HepG2 (cell line): ENCODE results near the gene MRPL20. TPM values are rescaled to one million over a fixed set of nuclear protein-coding genes. Genes with fewer than 3 reads are reported as not detected.
A peak's percentile ranks its signal among the peaks of the same experiment; 100 is the strongest.

Experiments
- AHR ChIP-seq: IDR thresholded peaks from 2 replicates; pipeline ENCODE4 v1.6.1; 2018; ENCODE audit warnings: missing genetic modification reagents, missing compliant biosample characterization
- ARID2 ChIP-seq: sonication (generic); formaldehyde crosslinking; IDR thresholded peaks from 2 replicates; pipeline ENCODE4 v1.8.1; 2022; ENCODE audit warnings: mild to moderate bottlenecking, missing genetic modification reagents, borderline replicate concordance
- CCAR2 ChIP-seq: fragments of 200-400 bp; formaldehyde crosslinking; optimal IDR thresholded peaks from 2 replicates; pipeline ENCODE3; 2018; ENCODE audit warnings: low read depth, mild to moderate bottlenecking, low read length, moderate library complexity
- HES4 ChIP-seq: sonication (generic); formaldehyde crosslinking; IDR thresholded peaks from 2 replicates; pipeline ENCODE4 v1.9.0; 2021; ENCODE audit warnings: mild to moderate bottlenecking, missing genetic modification reagents, borderline replicate concordance
- NRL ChIP-seq: sonication (generic); formaldehyde crosslinking; IDR thresholded peaks from 2 replicates; pipeline ENCODE4 v1.5.0; 2020; ENCODE audit warnings: missing genetic modification reagents, mild to moderate bottlenecking, moderate library complexity, borderline replicate concordance
- POLR2AphosphoS2 ChIP-seq: IDR thresholded peaks from 2 replicates; pipeline ENCODE4 v1.6.1; 2011; ENCODE audit warnings: low read depth, low read length, improper control_type of control experiment
- SALL2 ChIP-seq: sonication (generic); formaldehyde crosslinking; IDR thresholded peaks from 2 replicates; pipeline ENCODE4 v1.8.1; 2023; ENCODE audit warnings: mild to moderate bottlenecking, missing genetic modification reagents, inconsistent platforms
- TCF7 ChIP-seq: sonication (generic); IDR thresholded peaks from 2 replicates; pipeline ENCODE4 v1.6.1; 2016; ENCODE audit warnings: antibody characterized with exemption, low read depth
- ZEB1 ChIP-seq: IDR thresholded peaks from 2 replicates; pipeline ENCODE4 v1.6.1; 2012; ENCODE audit warnings: mild to moderate bottlenecking, low read depth, inconsistent platforms; ENCODE audit not compliant: insufficient replicate concordance
- ZNF260 ChIP-seq: sonication (generic); formaldehyde crosslinking; IDR thresholded peaks from 2 replicates; pipeline ENCODE4 v1.4.0; 2020; ENCODE audit warnings: missing genetic modification reagents, low read depth, mild to moderate bottlenecking, borderline replicate concordance
- ZNF562 ChIP-seq: sonication (generic); formaldehyde crosslinking; IDR thresholded peaks from 2 replicates; pipeline ENCODE4 v1.8.0; 2022; ENCODE audit warnings: missing genetic modification reagents, borderline replicate concordance
- ZNF619 ChIP-seq: sonication (generic); formaldehyde crosslinking; IDR thresholded peaks from 2 replicates; pipeline ENCODE4 v1.4.0; 2020; ENCODE audit warnings: mild to moderate bottlenecking, missing genetic modification reagents
- ZNF670 ChIP-seq: sonication (generic); formaldehyde crosslinking; IDR thresholded peaks from 2 replicates; pipeline ENCODE4 v1.8.0; 2022; ENCODE audit warnings: mild to moderate bottlenecking, missing genetic modification reagents, borderline replicate concordance
- ZNF7 ChIP-seq: IDR thresholded peaks from 2 replicates; pipeline ENCODE4 v1.6.1; 2016; ENCODE audit warnings: missing biosample characterization, missing genetic modification reagents
- polyA plus RNA-seq, 8 experiments: library from polyadenylated mRNA; depleted of rRNA in 3 of 8; stranded (reverse) in 7 of 8; unstranded in 1 of 8; fragments of >200 nt; fragmentation: Illumina TruSeq in 4 of 8; extraction: Trizol in 4 of 8; gene quantifications; 2 replicates each; pipeline versions ENCODE4 v1.2.1 to v1.2.3, GENCODE V29; 2011 to 2016; ENCODE audit warnings: low read depth in 4 of 8, missing spikeins in 1 of 8, mixed read lengths in 1 of 8; ENCODE audit not compliant: insufficient read depth in 1 of 8
- total RNA-seq, 5 experiments: library from RNA; depleted of rRNA; stranded (reverse); fragments of >200 nt; fragmentation: Illumina TruSeq; extraction: Trizol; gene quantifications; 2 replicates each; pipeline ENCODE4 v1.2.3, GENCODE V29; 2016; ENCODE audit warnings: low read depth in 1 of 5
- TF ChIP-seq, protein P1 (sequence below): sonication (generic); formaldehyde crosslinking; IDR thresholded peaks from 2 replicates; pipeline ENCODE4 v1.5.0; 2020; ENCODE audit warnings: missing genetic modification reagents
- TF ChIP-seq, protein P2 (sequence below): sonication (generic); formaldehyde crosslinking; IDR thresholded peaks from 2 replicates; pipeline ENCODE4 v1.8.0; 2022; ENCODE audit warnings: mild to moderate bottlenecking, missing genetic modification reagents, moderate library complexity
- TF ChIP-seq, protein P3 (sequence below): sonication (generic); formaldehyde crosslinking; IDR thresholded peaks from 2 replicates; pipeline ENCODE4 v1.4.0; 2020; ENCODE audit warnings: missing genetic modification reagents
- TF ChIP-seq, protein P4 (sequence below): sonication (generic); formaldehyde crosslinking; IDR thresholded peaks from 2 replicates; pipeline ENCODE4 v1.8.1; 2023; ENCODE audit warnings: mild to moderate bottlenecking, missing genetic modification reagents, borderline replicate concordance
- TF ChIP-seq, protein P5 (sequence below): sonication (generic); formaldehyde crosslinking; IDR thresholded peaks from 2 replicates; pipeline ENCODE4 v1.4.0; 2020; ENCODE audit warnings: mild to moderate bottlenecking, low read depth, missing genetic modification reagents

Gene MRPL20
- total and polyA plus RNA-seq, 2 of the 13 experiments (the other 11 are each of a cell fraction or from before 2014, with no cell fraction given) = 59.2 to 127 TPM

DNA sequence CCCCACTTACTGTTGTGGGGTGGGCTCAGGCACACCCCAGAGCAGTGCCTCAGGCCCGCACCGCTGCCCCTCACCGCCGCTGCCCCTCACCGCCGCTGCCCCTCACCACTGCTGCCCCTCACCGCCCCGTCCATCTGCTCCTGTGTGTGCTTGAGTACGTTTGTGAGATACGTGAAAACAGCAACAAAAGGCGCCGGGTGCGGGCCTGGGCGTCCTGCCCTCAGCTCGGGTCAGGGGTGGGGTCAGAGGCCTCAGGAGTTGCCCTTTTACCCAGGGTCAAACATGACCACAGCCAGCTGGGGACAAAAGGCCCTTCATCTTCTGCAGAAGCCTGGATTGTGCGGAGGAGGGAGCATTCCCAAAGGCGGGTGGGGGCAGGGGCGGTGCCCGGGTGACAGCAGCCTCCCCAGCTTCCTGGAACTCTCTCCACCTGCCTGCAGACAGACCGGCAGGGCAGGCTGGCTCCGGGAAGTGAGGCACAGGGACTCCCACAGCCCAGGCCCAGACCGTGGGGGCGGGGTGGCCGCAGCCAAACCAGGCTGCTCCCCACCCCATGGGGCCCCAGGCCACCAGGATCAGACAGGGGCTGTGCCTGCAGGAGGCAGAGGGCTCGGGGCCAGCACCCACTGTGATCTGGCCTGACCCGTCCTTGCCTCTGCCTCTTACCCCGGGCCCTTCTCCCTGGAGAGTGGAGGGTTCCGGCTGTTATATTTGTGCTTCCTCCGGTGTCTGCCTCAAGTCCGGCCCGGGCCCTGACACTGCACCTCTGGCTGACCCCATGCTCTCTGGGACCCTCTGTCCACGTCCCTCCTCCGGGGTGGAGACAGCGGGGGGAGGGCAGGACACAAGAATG, 26.1 kb upstream of the MRPL20 start (continued):
- TF ChIP-seq TCF7 = peak; percentile 60
- peak; percentile 77; the same call in 1 of the 2 replicates for TF ChIP-seq HES4 (CRISPR knock-in tag)
- no peak for TF ChIP-seq ZNF562 (CRISPR knock-in tag)
- no peak for TF ChIP-seq POLR2AphosphoS2
- TF ChIP-seq, protein P1, sequence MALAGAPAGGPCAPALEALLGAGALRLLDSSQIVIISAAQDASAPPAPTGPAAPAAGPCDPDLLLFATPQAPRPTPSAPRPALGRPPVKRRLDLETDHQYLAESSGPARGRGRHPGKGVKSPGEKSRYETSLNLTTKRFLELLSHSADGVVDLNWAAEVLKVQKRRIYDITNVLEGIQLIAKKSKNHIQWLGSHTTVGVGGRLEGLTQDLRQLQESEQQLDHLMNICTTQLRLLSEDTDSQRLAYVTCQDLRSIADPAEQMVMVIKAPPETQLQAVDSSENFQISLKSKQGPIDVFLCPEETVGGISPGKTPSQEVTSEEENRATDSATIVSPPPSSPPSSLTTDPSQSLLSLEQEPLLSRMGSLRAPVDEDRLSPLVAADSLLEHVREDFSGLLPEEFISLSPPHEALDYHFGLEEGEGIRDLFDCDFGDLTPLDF (CRISPR knock-in tag) = no peak
- TF ChIP-seq, protein P2, sequence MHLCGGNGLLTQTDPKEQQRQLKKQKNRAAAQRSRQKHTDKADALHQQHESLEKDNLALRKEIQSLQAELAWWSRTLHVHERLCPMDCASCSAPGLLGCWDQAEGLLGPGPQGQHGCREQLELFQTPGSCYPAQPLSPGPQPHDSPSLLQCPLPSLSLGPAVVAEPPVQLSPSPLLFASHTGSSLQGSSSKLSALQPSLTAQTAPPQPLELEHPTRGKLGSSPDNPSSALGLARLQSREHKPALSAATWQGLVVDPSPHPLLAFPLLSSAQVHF = no peak
- no peak; the same call in 1 of the 2 replicates for TF ChIP-seq ZNF619 (CRISPR knock-in tag)
- TF ChIP-seq CCAR2 = peak; percentile 86
- TF ChIP-seq, protein P3, sequence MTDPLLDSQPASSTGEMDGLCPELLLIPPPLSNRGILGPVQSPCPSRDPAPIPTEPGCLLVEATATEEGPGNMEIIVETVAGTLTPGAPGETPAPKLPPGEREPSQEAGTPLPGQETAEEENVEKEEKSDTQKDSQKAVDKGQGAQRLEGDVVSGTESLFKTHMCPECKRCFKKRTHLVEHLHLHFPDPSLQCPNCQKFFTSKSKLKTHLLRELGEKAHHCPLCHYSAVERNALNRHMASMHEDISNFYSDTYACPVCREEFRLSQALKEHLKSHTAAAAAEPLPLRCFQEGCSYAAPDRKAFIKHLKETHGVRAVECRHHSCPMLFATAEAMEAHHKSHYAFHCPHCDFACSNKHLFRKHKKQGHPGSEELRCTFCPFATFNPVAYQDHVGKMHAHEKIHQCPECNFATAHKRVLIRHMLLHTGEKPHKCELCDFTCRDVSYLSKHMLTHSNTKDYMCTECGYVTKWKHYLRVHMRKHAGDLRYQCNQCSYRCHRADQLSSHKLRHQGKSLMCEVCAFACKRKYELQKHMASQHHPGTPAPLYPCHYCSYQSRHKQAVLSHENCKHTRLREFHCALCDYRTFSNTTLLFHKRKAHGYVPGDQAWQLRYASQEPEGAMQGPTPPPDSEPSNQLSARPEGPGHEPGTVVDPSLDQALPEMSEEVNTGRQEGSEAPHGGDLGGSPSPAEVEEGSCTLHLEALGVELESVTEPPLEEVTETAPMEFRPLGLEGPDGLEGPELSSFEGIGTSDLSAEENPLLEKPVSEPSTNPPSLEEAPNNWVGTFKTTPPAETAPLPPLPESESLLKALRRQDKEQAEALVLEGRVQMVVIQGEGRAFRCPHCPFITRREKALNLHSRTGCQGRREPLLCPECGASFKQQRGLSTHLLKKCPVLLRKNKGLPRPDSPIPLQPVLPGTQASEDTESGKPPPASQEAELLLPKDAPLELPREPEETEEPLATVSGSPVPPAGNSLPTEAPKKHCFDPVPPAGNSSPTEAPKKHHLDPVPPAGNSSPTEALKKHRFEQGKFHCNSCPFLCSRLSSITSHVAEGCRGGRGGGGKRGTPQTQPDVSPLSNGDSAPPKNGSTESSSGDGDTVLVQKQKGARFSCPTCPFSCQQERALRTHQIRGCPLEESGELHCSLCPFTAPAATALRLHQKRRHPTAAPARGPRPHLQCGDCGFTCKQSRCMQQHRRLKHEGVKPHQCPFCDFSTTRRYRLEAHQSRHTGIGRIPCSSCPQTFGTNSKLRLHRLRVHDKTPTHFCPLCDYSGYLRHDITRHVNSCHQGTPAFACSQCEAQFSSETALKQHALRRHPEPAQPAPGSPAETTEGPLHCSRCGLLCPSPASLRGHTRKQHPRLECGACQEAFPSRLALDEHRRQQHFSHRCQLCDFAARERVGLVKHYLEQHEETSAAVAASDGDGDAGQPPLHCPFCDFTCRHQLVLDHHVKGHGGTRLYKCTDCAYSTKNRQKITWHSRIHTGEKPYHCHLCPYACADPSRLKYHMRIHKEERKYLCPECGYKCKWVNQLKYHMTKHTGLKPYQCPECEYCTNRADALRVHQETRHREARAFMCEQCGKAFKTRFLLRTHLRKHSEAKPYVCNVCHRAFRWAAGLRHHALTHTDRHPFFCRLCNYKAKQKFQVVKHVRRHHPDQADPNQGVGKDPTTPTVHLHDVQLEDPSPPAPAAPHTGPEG (CRISPR knock-in tag) = no peak
- TF ChIP-seq NRL (CRISPR knock-in tag) = peak; percentile 23; the same call in 1 of the 2 replicates
- TF ChIP-seq ZNF7 = no peak
- TF ChIP-seq ZNF260 (CRISPR knock-in tag) = no peak
- no peak for TF ChIP-seq ZEB1
- TF ChIP-seq AHR = peak; percentile 78; the same call in 1 of the 2 replicates
- TF ChIP-seq ARID2 (CRISPR knock-in tag) = peak; percentile 49; the same call in 1 of the 2 replicates
- TF ChIP-seq ZNF670 (CRISPR knock-in tag) = no peak
- TF ChIP-seq, protein P4, sequence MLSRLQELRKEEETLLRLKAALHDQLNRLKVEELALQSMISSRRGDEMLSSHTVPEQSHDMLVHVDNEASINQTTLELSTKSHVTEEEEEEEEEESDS (CRISPR knock-in tag) = no peak
- TF ChIP-seq, protein P5, sequence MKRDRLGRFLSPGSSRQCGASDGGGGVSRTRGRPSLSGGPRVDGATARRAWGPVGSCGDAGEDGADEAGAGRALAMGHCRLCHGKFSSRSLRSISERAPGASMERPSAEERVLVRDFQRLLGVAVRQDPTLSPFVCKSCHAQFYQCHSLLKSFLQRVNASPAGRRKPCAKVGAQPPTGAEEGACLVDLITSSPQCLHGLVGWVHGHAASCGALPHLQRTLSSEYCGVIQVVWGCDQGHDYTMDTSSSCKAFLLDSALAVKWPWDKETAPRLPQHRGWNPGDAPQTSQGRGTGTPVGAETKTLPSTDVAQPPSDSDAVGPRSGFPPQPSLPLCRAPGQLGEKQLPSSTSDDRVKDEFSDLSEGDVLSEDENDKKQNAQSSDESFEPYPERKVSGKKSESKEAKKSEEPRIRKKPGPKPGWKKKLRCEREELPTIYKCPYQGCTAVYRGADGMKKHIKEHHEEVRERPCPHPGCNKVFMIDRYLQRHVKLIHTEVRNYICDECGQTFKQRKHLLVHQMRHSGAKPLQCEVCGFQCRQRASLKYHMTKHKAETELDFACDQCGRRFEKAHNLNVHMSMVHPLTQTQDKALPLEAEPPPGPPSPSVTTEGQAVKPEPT (CRISPR knock-in tag) = no peak; the same call in 1 of the 2 replicates
- no peak for TF ChIP-seq SALL2
